ENCODE measurements around the gene CCHCR1. TPM values are rescaled to one million over a fixed set of nuclear protein-coding genes. Genes with fewer than 3 reads are reported as not detected.
A peak's percentile ranks its signal among the peaks of the same experiment; 100 is the strongest.

The CCHCR1 gene
- total RNA-seq, 2 experiments from 2014 or later = 40.0 to 44.5 TPM

- intact Hi-C loops (cut with micrococcal nuclease) = no loop called here
- CTCF ChIA-PET = interaction anchor here (0.6 to 1.3 kb wide), 2 partner anchors 60 to 188 kb away, joined by 3 to 5 read pairs; no protein-coding TSS in a partner anchor
- no peak overlapping the region for H3K4me3 Mint-ChIP-seq
Measured at GRCh38 chr6:31132806-31133205, 24.8 kb downstream of the CCHCR1 start.

DNA sequence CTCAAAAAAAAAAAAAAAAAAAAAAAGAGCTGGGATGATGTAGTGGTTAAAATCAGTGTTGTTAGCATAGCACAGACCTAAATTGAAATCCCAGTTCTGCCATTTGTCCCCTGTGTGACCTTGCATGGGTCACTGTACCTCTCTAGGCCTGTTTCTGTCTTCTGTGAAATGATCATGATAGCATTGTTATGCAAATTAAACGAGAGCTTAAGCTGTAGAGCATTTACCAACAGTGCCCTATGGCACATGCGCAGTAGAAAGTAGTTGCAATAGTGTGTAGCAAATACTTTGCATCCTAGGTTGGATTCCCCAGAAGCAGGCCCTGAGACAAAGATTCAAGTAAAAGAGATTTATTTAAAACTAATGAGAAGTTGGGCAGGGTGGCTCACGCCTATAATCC lies 26.0 kb downstream of the CCHCR1 start:
- intact Hi-C loops (cut with micrococcal nuclease) = no loop called here
- Mint-ChIP-seq H3K36me3 (ENCODE audit: low read depth) (no peaks in the 10 kb centered on the region), H3K4me1 (ENCODE audit: low read depth) (peaks cover 5% of the 10 kb centered on the region), H3K4me3 (no peak overlapping the region), H3K27me3 (ENCODE audit: low read depth) (no peaks in the 10 kb centered on the region), H3K27ac (no peak overlapping the region), H3K9me3 (no peaks in the 10 kb centered on the region)
- no peak for DNase-seq
- CTCF ChIA-PET = interaction anchor here (0.6 to 1.3 kb wide), 5 partner anchors 60 to 220 kb away, joined by 3 to 4 read pairs (median 3); no protein-coding TSS in a partner anchor

More at GRCh38 chr6:31132806-31133205, 24.8 kb downstream of the CCHCR1 start:
- Mint-ChIP-seq H3K27me3 (ENCODE audit: low read depth) (no peaks in the 10 kb centered on the region), H3K9me3 (no peaks in the 10 kb centered on the region), H3K4me1 (ENCODE audit: low read depth) (peaks cover 9% of the 10 kb centered on the region), H3K27ac (no peak overlapping the region), H3K36me3 (ENCODE audit: low read depth) (no peaks in the 10 kb centered on the region)
- no peak for DNase-seq

GRCh38 chr6:31130751-31131150 lies 26.9 kb downstream of the CCHCR1 start:
- CTCF ChIA-PET = interaction anchor here (0.6 to 1.9 kb wide), 8 partner anchors 48 to 245 kb away, joined by 3 to 7 read pairs (median 4); no protein-coding TSS in a partner anchor
- intact Hi-C loops (cut with micrococcal nuclease) = no loop called here
- no peak overlapping the region for H3K4me3 Mint-ChIP-seq

DNA sequence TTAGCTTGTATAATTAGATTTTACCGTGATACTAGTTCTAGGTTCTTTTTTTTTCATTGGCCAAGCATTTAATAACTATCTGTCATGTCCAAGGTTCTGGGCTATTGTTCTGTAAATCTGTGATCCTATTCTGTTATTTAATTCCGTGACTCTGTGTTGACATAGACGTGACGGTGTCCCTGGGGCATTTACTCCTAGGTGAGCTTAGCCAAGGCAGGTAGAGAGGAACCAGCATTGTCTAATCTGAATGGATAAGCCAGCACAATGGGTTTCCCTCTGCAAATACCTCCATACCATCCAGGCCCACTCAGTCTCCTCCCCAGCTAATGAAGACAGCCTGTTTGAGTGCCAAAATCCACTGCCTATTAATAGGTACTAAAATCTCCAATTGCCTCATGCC lies 28.5 kb downstream of the CCHCR1 start:
- no peak for DNase-seq
- intact Hi-C loops (cut with micrococcal nuclease) = no loop called here
- Mint-ChIP-seq H3K36me3 (ENCODE audit: low read depth) (no peaks in the 10 kb centered on the region), H3K9me3 (no peaks in the 10 kb centered on the region), H3K4me1 (ENCODE audit: low read depth) (peaks cover 5% of the 10 kb centered on the region), H3K27ac (no peak overlapping the region), H3K4me3 (no peak overlapping the region), H3K27me3 (ENCODE audit: low read depth) (no peaks in the 10 kb centered on the region)
- CTCF ChIA-PET = interaction anchor here (0.6 to 1.9 kb wide), 20 partner anchors 8 to 248 kb away, joined by 3 to 10 read pairs (median 4); partner anchors contain the start of genes PSORS1C1 and TCF19

More at GRCh38 chr6:31130751-31131150, 26.9 kb downstream of the CCHCR1 start:
- H3K9me3 Mint-ChIP-seq = no peaks in the 10 kb centered on the region
- DNase-seq = no peak
- H3K36me3 Mint-ChIP-seq (ENCODE audit: low read depth) = no peaks in the 10 kb centered on the region
- no peak overlapping the region for H3K27ac Mint-ChIP-seq
- H3K27me3 Mint-ChIP-seq (ENCODE audit: low read depth) = no peaks in the 10 kb centered on the region
- peaks cover 5% of the 10 kb centered on the region for H3K4me1 Mint-ChIP-seq (ENCODE audit: low read depth)

- no peaks in the 10 kb centered on the region for H3K9me3 Mint-ChIP-seq
- CTCF ChIA-PET = interaction anchor here (0.6 to 1.9 kb wide), 17 partner anchors 9 to 248 kb away, joined by 3 to 10 read pairs (median 4); partner anchors contain the start of gene PSORS1C1
- H3K4me1 Mint-ChIP-seq (ENCODE audit: low read depth) = peaks cover 5% of the 10 kb centered on the region
- no peaks in the 10 kb centered on the region for H3K36me3 Mint-ChIP-seq (ENCODE audit: low read depth)
- intact Hi-C loops (cut with micrococcal nuclease) = no loop called here
- DNase-seq = peak; percentile 90
- no peaks in the 10 kb centered on the region for H3K27me3 Mint-ChIP-seq (ENCODE audit: low read depth)
- H3K27ac Mint-ChIP-seq = no peak overlapping the region
- H3K4me3 Mint-ChIP-seq = no peak overlapping the region
Measured at GRCh38 chr6:31128093-31128676, 29.4 kb downstream of the CCHCR1 start.

- no peak for DNase-seq
- Mint-ChIP-seq H3K4me1 (ENCODE audit: low read depth) (peaks cover 5% of the 10 kb centered on the region), H3K9me3 (no peaks in the 10 kb centered on the region), H3K27me3 (ENCODE audit: low read depth) (no peaks in the 10 kb centered on the region), H3K36me3 (ENCODE audit: low read depth) (no peaks in the 10 kb centered on the region), H3K27ac (no peak overlapping the region), H3K4me3 (no peak overlapping the region)
- intact Hi-C loops (cut with micrococcal nuclease) = no loop called here
- CTCF ChIA-PET = interaction anchor here (0.6 to 1.8 kb wide), 12 partner anchors 8 to 254 kb away, joined by 3 to 7 read pairs (median 4); partner anchors contain the start of genes C6orf15, PSORS1C1 and PSORS1C2
Measured at GRCh38 chr6:31126396-31127175, 31.0 kb downstream of the CCHCR1 start.

DNA sequence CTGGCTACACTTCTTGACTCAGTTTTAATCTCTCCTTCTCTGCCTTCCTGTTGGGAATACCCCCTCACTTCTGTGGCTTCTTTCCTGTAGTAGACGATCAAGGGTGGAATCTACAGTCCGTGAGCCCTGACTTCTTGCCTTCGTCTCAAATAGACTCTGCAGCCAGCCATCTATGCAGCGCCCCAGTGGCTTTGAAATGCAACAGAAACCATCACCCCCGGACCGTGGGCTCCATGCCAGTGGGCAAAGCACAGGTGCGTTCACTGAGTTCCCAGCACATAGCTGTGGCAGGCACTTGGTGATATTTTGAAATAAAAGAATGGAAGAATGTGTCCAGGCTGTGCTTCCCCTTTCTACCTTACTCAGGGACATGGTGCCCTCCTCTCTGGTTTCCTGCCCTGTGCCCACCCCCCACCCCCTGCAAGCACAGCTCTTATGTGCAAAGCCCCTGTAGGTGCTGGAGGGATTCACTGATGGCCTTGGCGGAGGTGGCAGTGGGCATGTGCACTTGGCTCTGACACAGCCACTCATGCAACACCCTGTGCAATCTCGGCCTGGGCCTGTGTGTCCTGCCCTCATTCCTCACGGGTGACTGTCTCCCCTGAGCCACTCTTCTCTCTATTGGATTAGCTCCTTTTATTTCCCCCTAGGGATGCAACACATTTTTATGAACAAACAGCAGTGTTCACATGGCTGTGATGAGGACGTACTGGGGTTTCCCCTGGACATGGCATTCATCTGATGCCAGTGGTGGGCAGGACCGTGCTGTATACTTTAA lies 31.8 kb downstream of the CCHCR1 start:
- H3K27ac Mint-ChIP-seq = no peak overlapping the region
- DNase-seq = no peak
- no peak overlapping the region for H3K4me3 Mint-ChIP-seq
- no peaks in the 10 kb centered on the region for H3K9me3 Mint-ChIP-seq
- intact Hi-C loops (cut with micrococcal nuclease) = no loop called here
- H3K4me1 Mint-ChIP-seq (ENCODE audit: low read depth) = peaks cover 5% of the 10 kb centered on the region
- CTCF ChIA-PET = interaction anchor here (0.6 to 1.8 kb wide), 6 partner anchors 10 to 233 kb away, joined by 3 to 10 read pairs (median 4); partner anchors contain the start of gene PSORS1C2
- H3K36me3 Mint-ChIP-seq (ENCODE audit: low read depth) = no peaks in the 10 kb centered on the region
- no peaks in the 10 kb centered on the region for H3K27me3 Mint-ChIP-seq (ENCODE audit: low read depth)

DNA sequence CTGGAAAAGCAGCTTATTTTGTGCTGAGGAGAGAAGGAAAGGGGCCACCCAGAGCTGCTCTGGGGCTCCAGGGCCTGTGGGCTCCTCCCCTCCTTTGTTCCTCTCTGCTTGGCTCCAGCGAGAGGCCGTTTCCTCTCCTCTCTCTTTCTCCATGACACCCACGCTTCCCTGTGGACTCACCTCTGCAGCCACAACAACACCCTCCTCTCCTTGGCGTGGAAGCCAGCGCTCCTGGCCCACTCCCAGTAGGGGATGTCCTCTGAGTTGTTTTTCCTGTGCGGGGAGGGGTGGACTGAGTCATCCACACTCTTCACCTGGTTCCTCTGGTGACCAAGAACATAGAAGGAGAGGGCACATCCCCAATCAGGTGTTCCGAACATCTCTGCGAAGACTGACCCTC lies 32.4 kb downstream of the CCHCR1 start:
- CTCF ChIA-PET = interaction anchor here (0.7 to 1.8 kb wide), 5 partner anchors 9 to 256 kb away, joined by 3 to 10 read pairs (median 5); partner anchors contain the start of gene PSORS1C2

GRCh38 chr6:31122791-31123706 lies 34.6 kb downstream of the CCHCR1 start:
- Mint-ChIP-seq H3K4me3 (no peak overlapping the region), H3K36me3 (ENCODE audit: low read depth) (no peaks in the 10 kb centered on the region), H3K9me3 (no peaks in the 10 kb centered on the region), H3K4me1 (ENCODE audit: low read depth) (peaks cover 3% of the 10 kb centered on the region), H3K27me3 (ENCODE audit: low read depth) (no peaks in the 10 kb centered on the region), H3K27ac (no peak overlapping the region)
- CTCF ChIA-PET = interaction anchor here (0.5 to 1.1 kb wide), 3 partner anchors 22 to 140 kb away, joined by 3 to 4 read pairs (median 3); no protein-coding TSS in a partner anchor
- DNase-seq = no peak
- intact Hi-C loops (cut with micrococcal nuclease) = no loop called here

More for the DNA sequence above, 32.4 kb downstream of the CCHCR1 start:
- intact Hi-C loops (cut with micrococcal nuclease) = no loop called here
- Mint-ChIP-seq H3K36me3 (ENCODE audit: low read depth) (no peaks in the 10 kb centered on the region), H3K27ac (no peak overlapping the region), H3K9me3 (no peaks in the 10 kb centered on the region), H3K27me3 (ENCODE audit: low read depth) (no peaks in the 10 kb centered on the region), H3K4me1 (ENCODE audit: low read depth) (peaks cover 5% of the 10 kb centered on the region), H3K4me3 (no peak overlapping the region)
- DNase-seq = no peak

DNA sequence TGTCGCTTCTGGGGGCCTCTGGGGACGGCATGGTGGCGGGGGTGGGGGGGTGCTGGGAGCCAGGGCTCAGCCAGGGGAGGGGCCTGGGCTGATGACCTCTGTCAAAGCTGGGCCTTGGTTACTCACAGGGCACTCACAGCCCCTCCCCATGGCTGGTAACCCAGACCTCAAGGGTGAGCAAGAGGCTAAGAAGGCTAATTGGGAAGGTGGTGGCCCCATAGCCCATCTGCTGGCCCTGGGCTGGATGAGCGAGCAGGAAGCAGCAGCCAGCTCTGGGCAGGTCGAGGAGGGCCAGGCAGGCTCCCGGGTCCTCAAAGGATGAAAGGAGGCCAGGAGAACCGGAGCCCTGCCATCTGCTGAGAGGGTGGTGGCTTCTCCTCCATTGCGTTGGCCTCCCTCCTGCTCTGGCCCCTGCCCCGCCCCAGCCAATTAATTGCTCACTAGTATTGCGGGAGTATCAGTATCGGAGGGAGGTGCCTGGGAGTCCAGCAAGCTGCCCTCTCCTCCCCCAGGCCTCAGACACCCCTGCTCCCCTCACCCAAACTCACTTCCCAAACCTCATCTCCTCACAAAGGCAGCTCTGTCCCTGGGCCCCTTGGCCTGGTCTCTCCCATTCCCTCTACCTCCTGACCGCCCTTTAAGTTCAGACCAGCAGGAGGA lies 36.3 kb downstream of the CCHCR1 start:
- H3K27ac Mint-ChIP-seq = no peak overlapping the region
- intact Hi-C loops (cut with micrococcal nuclease) = no loop called here
- no peaks in the 10 kb centered on the region for H3K27me3 Mint-ChIP-seq (ENCODE audit: low read depth)
- DNase-seq = no peak
- H3K4me3 Mint-ChIP-seq = no peak overlapping the region
- no peaks in the 10 kb centered on the region for H3K36me3 Mint-ChIP-seq (ENCODE audit: low read depth)
- CTCF ChIA-PET = interaction anchor here (1.0 kb wide), 1 partner anchor 75 kb away, joined by 3 read pairs; no protein-coding TSS in a partner anchor
- no peaks in the 10 kb centered on the region for H3K9me3 Mint-ChIP-seq
- H3K4me1 Mint-ChIP-seq (ENCODE audit: low read depth) = no peaks in the 10 kb centered on the region
